GM19468 (cell line): Measurements from ENCODE around the gene NIP7.

ENCODE experiments used
- ATAC-seq: cut with Tn5 transposase; IDR thresholded peaks from one replicate; pipeline ENCODE4 v1.9.1; 2021; ENCODE audit warnings: mild to moderate bottlenecking, moderate library complexity, moderate number of reproducible peaks; ENCODE audit not compliant: unreplicated experiment; ENCODE audit errors: extremely low read depth

Gene NIP7

DNA sequence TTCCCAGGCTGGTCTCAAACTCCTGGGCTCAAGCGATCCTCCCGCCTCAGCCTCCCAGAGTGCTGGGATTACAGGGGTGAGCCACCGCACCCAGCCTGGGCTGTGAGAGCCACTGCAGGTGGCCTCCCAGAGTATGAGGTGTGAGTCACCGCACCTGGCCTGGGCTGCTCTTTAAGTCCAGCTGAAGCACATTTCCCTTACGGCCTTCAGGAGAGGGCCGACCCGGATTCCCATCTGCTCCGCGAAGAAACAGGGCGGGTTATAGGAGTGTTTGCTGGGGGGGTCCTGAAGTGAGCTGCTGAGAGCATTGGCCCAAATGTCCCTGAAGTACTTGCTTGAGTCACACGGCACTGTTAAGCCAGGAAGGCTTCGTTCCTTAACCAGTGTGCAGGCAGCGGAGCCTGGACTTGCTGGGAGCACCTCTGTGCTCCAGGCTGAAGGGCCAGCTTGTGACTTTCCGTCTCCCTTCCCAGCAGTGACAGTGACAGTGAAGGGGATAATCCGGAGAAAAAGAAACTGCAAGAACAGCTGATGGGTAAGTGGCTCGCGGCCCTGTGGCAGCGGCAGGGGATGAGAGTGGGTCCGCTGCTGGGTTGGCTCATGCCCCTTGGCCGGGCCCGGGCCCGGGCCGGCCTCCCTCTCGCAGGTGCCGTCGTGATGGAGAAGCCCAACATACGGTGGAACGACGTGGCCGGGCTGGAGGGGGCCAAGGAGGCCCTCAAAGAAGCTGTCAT, 21.2 kb upstream of the NIP7 start:
- no peak for ATAC-seq

DNA sequence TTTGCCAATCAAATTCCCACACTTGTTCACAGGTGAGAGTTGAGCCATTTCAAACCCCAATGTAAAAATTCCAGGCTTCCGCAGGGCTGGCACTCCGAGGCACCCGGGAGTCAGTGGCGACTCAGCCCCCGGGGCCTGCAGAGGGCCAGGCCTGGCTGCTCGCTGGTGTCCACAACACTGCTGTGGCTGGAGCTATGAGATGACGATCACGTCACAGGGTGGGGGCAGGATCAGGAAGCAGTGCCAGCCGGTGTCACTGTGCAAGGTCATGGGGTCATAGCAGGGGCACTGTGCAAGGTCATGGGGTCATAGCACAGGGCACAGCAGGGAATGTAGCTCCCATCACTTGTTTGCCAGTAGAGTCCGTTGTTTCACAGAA, 20.7 kb upstream of the NIP7 start:
- no peak for ATAC-seq

DNA sequence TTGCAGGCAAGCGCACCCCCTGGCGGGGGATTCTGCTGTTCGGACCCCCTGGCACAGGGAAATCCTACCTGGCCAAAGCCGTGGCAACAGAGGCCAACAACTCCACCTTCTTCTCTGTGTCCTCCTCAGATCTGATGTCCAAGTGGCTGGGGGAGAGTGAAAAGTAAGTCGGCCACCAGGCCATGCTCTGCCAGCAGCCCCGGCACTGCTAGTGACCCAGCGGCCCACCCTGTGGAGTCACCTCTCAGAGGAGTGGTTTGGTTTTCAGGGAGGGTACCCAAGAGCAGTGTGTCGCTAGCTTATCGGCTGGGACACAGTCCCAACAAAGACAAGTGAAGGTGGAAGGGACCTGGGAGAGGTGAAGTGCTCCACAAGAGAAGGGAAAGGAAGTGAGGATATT, 20.2 kb upstream of the NIP7 start:
- ATAC-seq, result no peak

DNA sequence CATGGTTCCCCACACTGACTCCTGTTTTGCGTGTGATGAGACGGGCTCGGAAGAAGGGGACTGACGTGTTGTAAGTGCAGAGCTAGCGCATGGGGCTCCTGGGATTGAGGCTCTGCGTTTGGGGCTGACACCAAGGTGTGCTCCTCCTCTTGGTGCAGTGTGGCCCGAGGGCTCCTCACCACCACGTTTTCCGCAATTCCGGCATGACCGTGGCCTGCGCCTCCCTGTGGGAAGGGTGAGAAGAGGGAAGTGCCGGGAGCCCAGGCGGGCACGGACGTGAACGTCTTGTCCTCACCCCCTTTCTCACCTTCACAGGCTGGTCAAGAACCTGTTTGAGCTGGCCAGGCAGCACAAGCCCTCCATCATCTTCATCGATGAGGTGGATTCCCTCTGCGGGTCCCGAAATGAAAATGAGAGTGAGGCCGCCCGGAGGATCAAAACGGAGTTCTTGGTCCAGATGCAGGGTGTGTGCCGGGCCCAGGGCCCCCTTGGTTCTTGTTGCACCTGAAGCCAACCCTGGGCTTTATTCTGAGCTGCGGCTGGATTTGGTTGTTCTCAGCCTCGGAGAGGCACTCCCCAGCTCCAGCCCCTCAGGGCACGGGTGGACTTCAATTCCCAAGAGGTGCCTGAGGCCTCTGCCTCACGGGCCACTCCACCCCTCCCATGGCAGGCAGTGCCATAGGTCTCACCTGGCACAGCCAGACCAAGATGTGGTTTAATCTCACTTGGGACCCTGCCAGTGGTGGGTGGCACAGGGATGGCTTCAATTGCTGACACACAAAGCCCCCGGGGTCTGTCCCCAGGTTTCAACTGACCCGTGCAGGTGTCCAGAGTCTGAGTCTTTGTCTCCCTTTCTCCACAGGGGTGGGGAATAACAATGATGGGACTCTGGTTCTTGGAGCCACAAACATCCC, 19.5 kb upstream of the NIP7 start:
- no peak for ATAC-seq

DNA sequence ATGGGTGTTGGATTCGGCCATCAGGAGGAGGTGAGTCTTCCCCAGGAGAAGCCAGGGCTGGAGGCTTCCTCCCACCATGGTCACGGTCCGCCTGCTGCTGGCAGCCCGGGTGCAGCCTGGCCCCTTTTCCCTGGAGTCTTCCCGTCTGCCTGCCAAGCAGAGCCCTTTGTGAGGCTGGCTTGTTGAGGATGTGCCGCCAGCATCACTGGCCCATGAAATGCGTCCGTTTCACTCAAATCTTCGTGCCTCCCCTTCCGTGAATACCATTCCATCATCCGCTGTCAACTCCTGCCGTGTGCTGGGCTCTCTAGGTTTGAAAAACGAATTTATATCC, 18.9 kb upstream of the NIP7 start:
- ATAC-seq, result no peak

DNA sequence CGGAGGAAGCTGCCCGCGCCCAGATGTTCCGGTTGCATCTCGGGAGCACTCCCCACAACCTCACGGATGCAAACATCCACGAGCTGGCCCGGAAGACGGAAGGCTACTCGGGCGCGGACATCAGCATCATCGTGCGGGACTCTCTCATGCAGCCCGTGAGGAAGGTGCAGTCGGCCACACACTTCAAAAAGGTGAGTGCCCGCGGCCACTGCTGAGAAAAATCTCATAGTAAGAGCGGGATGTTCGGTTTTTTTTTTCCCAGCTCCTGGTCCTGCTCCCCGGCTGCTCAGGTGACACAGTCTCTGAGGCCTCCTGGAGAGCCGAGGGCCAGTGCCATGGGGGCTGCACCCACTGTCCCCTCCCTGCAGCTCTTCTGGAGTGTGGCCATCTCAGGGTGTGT, 18.5 kb upstream of the NIP7 start:
- no peak for ATAC-seq

DNA sequence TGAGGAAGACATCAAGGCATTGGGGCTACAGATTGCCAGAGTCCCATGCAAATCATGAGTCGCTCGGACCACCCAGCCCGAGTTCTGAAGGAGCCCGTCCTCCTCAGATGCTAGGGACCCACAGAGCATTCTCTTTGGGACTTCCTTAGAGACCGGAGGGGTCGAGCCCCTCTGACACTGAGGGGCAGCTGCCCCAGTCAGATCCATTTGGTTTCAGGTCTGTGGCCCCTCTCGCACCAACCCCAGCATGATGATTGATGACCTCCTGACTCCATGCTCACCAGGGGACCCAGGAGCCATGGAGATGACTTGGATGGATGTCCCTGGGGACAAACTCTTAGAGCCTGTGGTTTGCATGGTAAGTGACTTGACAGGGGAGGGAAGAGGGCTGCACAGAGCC, 17.2 kb upstream of the NIP7 start:
- ATAC-seq, result no peak

DNA sequence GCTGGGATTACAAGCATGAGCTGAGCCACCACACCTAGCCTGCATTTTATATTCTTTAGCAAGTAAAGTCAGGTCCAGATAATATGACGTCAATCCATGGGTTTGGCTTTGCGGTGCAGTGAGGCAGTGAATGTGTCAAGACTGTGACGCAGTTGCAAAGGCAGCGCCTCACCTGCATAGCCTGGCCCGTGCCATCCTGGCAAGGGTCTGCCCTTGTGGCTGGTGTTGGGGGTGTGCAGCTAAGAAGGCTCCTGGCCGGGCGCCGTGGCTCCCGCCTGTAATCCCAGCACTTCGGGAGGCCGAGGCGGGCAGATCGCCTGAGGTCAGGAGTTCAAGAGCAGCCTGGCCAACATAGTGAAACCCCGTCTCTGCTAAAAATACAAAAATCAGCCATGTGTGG, 16.2 kb upstream of the NIP7 start:
- no peak for ATAC-seq

DNA sequence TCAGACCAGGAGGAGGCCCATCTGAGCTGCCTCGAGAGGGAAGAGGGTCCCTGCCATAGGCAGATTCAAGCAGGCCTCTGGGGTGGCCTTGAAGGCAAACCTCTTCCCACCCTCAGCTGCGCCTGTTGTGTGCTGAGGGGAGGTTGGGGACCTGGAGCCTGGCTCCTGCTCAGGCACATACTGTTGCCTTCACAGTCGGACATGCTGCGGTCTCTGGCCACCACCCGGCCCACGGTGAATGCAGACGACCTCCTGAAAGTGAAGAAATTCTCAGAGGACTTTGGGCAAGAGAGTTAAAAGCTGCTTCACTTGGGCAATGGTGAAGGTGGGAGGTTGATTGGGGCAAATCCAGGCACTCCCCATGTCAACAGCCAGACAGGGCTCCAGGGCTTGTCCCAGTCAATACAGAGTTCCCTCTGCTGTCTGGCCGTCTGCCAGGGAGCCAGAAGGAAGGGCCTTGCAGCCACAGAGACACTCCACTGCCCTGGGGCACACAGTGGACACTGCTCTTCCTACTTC, 15.5 kb upstream of the NIP7 start:
- ATAC-seq, result no peak

DNA sequence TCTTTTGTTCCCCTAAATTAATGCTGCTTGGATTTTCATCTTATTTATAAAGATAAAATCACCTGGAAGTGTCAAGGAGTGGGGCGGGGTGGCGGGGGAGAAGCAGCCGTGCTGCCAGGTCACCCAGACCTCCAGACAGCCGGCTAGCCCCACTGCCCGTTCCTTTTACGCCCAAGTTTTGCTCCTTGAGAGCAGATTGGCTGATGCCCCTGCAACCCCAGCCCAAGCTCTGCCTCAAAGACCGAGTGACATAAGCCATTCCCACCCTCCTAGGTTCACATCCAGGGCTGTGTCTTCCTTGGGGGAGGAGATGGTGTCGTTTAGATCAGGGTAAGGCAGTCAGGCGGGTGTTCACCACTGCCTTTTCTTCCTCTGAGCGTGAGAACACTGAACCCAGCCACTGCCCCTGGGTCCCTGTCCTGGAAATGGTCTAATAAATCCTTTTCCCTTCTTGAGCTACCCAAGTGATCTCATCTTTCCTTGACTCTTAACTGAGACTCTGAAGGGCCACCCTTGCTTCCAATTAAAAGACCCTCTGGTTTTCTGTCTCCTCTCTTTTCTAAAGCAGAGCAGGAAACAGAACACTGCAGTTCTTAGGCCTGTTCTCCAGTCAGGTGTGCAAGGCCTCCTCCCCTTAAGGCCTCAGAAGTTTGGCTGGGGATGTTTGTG, 14.9 kb upstream of the NIP7 start:
- ATAC-seq, result no peak

DNA sequence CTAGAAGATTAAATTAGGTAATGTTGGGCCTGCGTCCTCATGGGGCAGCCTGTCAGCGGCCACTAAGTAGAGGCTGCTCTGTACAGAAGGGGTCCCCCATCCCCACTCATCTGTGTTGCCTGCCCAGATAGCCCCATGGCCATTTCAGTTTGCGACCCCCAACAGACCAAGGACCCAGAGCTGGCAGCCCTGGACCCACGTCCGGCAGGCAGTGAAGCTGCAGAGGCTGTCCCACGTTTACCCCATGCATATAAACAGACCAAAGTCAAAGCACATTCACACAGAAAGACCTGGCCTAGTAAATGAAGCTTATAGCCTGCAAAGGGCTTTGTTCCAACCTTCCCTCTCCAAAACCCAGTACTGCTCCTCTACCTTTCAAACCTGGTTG, 13.8 kb upstream of the NIP7 start:
- ATAC-seq, result no peak

DNA sequence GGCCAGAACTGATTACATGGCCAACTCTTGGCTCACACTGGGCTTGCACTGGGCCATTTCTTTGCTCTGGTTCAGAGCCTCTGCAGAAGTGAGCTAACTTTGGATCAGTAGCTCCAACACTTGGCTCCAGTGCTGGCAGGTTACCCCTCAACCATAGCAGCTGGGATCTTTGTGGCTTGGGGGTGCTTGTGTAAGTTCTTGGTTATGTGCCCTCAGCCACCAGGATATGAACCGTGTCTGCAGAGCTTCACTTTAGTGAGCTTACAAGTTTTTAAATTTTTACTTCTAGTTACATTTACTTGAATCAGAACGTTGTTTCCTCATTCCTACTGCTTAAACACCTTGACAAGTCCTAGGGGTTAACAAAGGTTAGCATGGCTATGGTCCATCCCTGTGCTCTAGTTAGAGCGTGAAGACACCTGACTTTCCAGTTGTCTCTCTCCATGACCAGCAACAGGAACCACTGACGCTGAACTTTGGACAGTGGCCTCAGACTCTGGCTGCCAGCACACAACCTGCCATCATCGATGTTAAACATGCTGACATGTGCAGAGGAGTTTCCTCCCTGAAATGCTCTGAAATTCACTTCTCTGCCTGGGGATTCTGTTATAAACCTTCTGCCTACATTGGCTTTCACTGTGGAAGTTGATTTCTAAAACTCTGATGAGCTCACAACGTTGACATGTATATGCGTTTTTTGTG, 13.2 kb upstream of the NIP7 start:
- ATAC-seq, result no peak

DNA sequence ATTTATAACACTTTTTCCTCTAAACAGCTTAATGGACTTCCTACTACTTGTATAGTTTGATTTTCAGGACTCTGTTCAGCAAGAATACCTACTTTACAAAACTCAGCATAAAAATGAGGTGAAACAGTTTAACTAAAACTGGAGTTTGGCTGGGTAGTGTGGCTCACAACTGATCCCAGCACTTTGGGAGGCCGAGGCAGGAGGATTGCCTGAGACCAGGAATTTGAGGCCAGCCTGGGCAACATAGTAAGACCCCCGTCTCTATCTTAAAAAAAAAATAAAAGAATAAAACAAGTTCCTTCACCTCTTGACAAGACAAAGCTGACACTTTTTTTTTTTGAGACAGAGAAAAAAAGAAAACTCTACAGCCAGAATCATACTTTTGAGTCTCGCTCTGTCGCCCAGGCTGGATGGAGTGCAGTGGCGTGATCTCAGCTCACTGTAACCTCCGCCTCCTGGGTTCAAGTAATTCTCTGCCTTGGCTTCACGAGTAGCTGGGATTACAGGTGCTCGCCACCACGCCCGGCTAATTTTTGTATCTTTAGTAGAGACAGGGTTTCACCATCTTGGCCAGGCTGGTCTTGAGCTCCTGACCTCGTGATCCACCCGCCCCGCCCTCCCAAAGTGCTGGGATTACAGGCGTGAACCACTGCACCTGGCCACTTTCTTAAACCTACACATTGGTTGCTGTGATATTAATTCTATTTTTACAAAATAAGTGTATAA, 11.8 kb upstream of the NIP7 start:
- no peak for ATAC-seq

DNA sequence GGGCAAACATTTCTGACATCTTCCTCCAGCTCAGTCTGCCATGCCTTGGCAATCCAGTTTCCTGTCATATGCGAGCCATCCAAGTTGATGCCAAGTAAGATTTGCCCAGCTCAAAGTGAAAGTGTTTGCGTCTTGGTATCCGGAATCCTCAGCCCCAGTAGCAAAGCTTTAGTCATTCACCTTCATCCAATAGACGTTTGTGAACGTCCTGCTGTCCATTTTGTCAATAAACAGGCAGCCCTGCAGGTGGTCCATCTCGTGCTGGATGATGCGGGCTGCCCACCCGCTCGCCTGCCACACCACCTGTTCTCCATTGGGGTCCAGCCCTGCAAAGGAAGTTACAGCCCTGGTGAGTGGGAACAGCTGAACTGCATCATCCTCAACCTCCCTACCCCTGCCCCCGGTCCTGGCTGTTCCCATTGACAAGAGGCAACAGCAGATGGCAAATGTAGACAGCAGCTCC, 10.7 kb upstream of the NIP7 start:
- no peak for ATAC-seq

DNA sequence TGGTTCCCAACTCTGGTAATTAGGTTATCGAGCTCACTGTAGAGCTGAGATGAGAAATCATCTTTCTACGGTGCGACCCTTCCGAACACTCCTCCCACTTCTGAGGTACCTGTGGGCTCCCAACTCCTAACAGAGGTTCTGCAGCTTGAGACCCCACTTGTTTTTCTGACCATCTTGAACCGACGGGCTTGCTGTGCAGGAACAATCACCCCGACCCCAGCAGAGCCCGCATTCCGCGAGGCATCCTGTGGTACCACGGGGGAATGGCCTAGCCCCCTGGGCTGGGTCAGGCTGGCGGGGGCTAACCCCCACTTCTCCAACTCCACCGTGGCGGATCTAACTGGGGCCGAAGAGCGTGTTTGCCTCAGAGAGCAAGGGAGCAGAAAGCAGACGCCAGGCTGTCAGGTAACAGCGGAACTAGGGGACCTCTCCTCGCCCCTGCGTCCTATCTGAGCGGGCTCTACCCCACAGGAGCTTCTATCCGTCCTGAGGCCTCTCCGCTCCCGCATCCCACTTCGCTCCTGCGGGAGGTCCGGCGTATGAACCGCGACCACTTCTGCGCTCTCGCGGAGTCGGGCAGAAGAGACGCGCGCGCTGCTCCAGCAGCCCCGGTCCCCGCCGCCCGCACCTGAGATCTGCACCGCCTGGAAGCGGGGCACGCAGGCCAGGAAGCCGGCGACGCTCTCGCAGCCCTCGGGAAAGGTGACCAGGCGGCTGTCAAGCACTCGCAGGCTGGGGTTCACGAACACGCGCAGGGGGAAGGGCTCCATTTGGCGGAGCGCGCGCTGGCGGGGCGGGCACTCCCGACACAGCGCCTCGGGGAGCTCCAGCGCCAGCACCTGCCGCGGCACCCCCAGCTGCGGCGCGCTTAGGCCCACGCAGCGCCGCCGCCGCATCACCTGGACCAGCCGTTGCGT, 9.9 kb upstream of the NIP7 start:
- no peak for ATAC-seq

DNA sequence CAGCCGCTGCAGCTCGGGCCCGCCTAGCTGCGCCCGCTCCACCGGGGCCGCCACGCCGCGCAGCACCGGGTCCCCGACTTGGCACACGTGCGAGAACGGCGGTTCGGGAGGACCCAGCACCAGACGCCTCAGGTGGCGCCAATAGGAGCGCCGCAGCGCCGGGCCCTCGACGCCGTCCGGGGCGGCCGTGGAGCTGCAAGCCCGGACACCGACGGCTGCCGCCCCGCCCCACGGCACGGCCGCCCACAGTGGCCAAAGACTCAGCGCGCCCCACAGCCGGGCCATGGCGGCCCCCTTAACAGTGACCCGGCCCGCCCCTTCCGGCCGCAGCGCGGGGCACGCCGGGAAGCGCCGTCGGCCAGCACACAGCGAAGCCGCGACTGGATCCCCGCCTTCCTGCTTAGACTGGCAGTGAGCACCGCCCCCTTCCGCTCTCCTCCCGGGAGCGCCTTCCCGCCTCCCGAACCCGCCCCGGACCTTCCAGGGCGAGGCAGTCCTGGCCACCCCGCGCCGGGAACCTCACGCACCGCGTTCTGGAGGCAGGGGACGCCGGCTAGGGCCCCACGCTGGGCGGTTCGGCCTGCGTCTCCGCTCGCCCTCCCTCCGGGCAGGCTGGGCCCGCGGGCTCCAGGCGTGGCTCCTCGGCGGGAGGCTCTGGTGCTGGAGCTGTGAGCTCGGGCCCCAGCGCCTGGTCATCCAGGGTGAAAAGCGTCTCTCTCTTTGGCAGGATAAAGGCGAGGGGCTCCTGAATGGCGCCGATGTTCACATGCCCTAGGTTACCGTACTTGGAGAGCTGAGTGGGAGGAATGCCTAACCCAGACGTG, 9.1 kb upstream of the NIP7 start, which contains the start of gene PDF:
Gene PDF, minus strand, starts transcription at position 303 of the 824 bp plus-strand sequence. Its CDS starts 18 bp downstream, at position 285.
- ATAC-seq, result peak; percentile 88

DNA sequence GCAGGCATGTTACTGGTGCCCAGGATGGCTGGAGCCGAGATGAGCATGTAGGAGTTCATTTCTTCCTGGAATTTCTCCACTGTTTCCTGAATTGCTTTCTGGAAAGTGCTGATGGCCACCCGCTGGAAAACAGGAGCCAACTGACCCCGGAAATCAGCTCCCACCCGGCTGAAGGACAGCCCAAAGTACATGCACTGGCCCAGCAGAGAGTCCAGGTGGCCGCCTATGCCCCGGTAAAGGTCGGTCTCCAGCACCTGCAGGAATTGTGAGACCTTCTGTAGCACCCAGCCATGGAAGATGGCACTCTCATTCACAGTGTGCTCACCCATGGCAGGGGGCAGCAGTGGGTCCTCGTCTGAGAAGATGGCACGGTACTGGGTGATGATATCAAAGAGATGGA, 4.9 kb upstream of the NIP7 start:
- ATAC-seq, result no peak
